MM.1S (cell line): Measurements from ENCODE around the gene GRN.

Source experiments
- EZH2 ChIP-seq: fragments of 300-600 bp; sonication (generic); optimal IDR thresholded peaks from 2 replicates; pipeline ENCODE3; 2017; ENCODE audit warnings: low read depth, mild to moderate bottlenecking, antibody characterized with exemption, low read length, mixed read lengths
- TF ChIP-seq, protein P1 (sequence below): fragments of 300-600 bp; sonication (generic); IDR thresholded peaks from 2 replicates; pipeline ENCODE4 v1.5.1; 2016; ENCODE audit warnings: antibody characterized with exemption, low read length, mixed read lengths

DNA sequence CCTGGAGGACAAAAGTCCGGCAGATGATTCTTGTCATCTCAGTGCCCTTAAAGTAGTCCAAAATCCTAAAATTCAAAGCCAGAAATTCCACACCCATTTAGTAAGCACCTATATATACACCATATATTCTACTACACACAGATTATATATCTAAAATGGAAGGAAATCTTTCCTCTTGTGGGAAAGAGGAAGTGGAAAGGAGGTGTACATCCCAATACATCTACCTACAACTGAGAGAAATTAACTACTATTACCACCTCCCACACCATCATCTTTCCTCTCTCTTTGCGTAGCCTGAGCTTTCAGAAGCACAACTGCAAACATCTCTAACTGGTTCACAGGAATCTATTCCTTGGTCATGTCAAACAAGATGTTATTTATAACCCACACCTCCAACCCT is 49.7 kb downstream of the GRN start:
- TF ChIP-seq, protein P1, sequence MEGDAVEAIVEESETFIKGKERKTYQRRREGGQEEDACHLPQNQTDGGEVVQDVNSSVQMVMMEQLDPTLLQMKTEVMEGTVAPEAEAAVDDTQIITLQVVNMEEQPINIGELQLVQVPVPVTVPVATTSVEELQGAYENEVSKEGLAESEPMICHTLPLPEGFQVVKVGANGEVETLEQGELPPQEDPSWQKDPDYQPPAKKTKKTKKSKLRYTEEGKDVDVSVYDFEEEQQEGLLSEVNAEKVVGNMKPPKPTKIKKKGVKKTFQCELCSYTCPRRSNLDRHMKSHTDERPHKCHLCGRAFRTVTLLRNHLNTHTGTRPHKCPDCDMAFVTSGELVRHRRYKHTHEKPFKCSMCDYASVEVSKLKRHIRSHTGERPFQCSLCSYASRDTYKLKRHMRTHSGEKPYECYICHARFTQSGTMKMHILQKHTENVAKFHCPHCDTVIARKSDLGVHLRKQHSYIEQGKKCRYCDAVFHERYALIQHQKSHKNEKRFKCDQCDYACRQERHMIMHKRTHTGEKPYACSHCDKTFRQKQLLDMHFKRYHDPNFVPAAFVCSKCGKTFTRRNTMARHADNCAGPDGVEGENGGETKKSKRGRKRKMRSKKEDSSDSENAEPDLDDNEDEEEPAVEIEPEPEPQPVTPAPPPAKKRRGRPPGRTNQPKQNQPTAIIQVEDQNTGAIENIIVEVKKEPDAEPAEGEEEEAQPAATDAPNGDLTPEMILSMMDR, result no peak
- no peak for TF ChIP-seq EZH2
